A375 (cell line): Measurements from ENCODE around the gene HMG20B. TPM values are rescaled to one million over a fixed set of nuclear protein-coding genes. Genes with fewer than 3 reads are reported as not detected.

Source experiments
- small RNA-seq: library from RNA; depleted of rRNA; stranded (forward); fragments of <200 nt; gene quantifications from one replicate; pipeline ENCODE3, GENCODE V24; 2014
- total RNA-seq: library from RNA; depleted of rRNA; stranded (reverse); fragments of >200 nt; shearing (Covaris generic); gene quantifications from 2 replicates; pipeline ENCODE4 v1.2.3, GENCODE V29; 2014; rRNA removed

The HMG20B gene
- total RNA-seq = 260 and 301 TPM in 2 replicates

DNA sequence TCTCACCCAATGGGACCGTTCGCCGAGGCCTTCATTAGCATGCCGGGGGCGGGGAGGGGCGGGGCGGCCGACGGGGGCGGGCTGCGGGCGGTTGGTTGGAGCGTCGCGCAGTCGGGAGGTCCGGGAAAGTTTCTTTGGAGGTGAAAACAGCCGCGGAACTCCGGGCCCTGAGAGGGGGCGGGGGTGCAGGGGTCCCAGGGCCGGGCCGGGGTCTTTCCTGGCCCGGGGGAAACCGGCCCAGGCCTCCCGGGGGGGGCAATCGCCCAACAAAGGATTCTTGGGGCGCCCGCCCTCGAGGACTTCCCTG lies at the start of gene HMG20B:
Gene HMG20B (plus strand): TSS at position 90 of the 307 bp plus-strand sequence. CDS start 366 bp downstream, outside the sequence.

DNA sequence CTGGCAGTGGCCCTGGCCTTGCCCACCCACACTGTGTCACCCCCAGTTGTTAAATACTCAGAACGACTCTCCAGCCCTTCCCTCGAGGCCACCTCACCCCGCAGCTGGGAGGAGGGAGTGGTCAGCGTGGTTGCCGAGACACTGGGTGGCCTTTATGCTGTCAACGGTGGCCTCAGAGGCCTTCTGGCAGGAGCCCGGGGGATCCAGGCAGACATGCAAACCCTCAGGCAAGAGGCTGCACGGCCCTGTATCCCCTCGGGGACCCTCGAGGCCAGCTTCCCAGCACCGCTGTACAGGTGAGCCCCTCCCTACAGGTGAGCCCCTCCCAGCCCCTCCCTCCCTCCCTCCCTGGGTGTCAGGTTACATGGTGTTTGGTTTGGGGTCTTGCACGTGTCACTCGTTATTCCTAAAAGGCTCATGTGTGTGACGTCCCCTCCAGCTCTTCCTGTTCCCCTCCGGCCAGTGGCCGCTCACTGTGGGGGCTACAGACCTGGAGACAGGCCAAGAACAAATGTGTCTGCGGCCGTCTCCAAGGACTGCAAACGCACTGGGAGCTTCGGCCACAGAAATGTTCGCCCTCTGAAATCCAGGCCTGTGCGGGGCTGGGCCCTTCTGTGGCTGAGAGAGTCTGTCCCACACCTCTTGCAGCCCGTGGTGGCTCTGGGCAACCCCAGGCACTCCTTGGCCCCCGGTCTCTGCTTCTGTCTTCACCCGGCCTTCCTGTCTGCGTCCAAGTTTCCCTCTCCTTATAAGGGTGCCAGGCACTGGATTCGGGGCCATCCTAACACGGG lies 33.6 kb upstream of the HMG20B start, which contains the start of gene TEKTIP1:
Gene TEKTIP1 (plus strand): TSS at position 210 of the 791 bp plus-strand sequence. CDS start 4 bp downstream, at position 214.

DNA sequence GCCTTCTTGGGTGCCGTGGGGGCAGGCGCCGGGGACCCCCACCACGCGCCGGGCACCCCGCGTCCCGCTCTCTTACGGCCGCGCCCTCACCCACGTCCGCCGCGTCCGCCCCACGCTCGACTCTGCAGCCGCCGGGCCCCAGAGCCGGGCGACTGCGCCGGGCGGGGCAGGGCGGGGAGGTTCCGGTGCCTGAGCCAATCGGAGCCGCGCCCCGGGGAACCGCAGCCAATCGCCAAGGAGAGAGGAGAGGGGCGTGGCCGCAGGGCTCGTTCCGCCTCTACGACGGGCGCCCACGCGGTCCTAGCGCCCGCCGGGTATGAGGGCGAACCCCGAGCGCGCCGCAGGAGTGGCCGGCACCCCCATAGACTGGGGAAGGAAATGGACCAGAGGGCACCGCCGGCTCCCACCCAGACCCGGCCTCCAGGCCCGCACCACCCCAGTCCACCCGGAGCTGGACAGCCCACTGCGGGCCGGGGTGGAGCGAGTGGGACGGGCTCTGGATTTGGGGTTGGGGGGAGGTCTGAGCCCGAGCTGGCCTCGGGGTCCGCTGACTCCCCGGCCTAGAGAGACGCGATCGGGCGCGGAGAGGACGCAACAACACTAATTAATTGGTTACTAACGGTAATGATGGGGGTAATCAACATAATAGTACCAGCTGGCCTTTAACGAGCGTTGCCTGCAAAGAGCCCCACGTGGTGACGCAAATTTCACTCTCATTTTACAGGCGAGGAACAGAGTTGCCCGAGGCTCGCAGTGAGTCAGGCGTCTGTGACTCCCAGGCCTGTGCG lies 15.1 kb upstream of the HMG20B start, which contains the start of gene MFSD12:
Gene MFSD12 (minus strand): TSS at position 126 of the 788 bp plus-strand sequence. CDS start 183 bp downstream, outside the sequence.

DNA sequence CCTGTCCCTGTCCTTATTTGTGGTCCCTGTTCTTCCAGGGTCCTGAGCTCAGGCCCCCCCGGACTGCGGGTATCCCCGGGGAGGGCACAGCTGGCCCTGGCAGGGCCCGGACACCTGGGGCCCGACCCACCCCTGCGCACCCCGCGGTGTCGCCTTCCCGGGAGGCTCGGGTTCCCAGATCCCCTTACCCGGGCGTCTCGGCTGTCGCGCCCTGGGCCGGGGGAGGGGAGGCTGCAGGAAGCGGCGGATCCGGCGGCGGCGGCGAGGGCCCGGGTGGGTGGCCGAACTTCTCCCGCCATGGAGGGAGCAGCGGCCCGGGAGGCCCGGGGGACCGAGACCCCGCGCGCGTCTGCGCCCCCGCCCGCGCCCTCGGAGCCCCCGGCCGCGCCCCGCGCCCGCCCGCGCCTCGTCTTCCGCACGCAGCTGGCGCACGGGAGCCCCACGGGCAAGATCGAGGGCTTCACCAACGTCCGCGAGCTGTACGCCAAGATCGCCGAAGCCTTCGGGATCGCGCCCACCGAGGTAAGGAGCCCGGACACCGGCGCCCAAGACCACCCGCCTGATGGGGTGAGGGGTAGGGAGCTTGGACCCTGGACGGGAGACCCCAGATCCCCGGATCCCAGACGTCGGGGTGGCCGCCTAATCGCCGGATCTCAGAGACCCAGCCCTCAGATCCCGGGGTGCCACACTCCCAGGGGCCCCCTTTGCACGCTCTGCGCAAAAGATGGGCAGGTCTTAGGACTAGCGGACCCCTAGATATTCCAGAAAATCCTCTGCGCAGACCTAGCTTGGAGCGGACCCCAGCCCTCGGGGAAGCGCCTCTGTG lies 12.8 kb downstream of the HMG20B start, which contains the start of gene GIPC3:
Gene GIPC3 (plus strand): TSS at position 178 of the 826 bp plus-strand sequence. CDS start 120 bp downstream, at position 298.

DNA sequence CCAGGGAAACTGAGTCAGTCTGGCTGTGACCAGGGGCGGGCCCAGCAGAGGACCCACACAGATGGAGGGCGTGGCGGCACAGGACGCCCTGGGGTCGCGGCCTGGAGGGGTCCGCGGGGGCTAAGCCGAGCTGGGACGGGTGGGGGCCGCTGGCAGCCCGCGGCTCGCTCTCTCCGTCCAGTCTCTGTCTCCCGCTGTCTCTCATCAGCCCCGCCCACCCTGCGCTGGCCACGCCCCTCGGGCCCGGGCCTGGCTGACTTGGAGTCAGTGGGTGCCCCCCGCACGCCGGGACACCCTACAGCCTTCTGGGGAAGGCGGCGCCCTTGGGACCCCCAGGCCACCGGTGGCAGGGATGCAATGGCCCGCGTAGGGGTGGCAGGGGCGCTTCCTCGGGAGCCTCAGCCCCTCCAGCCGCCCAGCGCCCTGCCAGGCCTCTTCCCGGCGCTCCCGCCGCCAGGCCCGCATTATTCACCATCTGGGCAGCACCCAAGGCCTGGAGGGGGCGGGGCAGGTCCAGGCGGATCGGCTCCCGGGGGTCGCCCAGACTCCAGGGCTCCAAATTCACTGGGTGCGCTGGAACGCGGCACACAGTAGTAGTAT lies 34.0 kb downstream of the HMG20B start, which contains the start of gene TBXA2R:
Gene TBXA2R (minus strand): TSS at position 186 of the 600 bp plus-strand sequence. CDS start 6,241 bp downstream, outside the sequence.

DNA sequence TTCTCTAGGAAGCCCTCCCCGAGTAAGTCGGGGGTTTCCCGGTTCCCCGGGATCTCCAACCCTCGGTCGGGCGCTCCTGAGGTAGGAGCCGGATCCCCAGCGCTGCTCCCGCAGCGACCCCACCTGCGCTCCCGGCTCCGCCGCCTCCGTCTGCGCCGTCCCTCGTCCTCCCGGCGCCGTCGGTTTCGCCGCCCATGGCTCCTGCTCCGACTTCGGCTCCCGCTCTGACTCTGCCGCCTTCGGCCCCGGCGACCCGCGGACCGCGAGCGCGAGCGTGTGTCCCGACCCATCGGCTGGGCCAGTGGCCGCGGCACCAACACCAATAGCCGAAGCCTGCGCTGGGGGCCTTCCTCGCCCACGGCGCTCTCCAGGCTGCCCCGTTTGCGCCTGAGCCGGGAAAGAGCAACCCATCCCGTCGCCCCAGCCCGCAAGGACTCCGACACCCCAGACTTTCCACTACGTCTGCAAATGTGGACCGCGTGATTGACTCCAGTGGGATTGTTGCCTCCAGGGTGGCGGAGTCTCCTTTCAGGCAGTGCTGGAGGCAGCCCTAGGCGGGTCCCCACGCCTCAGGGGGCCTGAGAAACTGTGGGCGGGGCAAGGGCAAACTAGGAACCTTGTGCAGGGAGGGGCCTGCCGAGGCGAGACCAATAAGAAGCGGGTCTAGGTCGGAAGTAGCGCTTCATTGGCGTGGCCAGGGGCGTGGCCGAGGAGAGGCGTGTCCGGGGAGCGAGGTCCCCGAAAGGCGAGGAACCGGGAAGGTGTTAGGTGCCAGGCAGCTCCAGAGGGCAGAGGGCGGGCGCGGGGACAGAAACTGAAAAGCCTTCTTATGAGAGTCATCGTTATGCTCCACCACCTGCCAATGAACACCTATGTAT lies 54.0 kb downstream of the HMG20B start, which contains the start of gene CACTIN:
Gene CACTIN (minus strand): TSS at position 318 of the 878 bp plus-strand sequence. CDS start 28 bp downstream, at position 290.

Small RNA genes within 50 kb of the gene (small RNA-seq; reads per million reads assigned to genes)
- not detected for gene AC005786.1

Other genes with a start within 250 kb of the HMG20B start
- 29.2 and 39.6 TPM in 2 replicates for gene NFIC, start 206.4 kb upstream of the HMG20B start, total RNA-seq
- not detected in 2 replicates for gene SMIM24, start 92.4 kb upstream of the HMG20B start, total RNA-seq
- not detected in 2 replicates for gene SMIM44, start 89.5 kb upstream of the HMG20B start, total RNA-seq
- gene DOHH, start 72.3 kb upstream of the HMG20B start, total RNA-seq = 28.7 and 36.4 TPM in 2 replicates
- 37.2 and 41.3 TPM in 2 replicates for gene FZR1, start 66.6 kb upstream of the HMG20B start, total RNA-seq
- not detected in 2 replicates for gene TEKTIP1, start 33.8 kb upstream of the HMG20B start, total RNA-seq
- gene MFSD12, start 15.4 kb upstream of the HMG20B start, total RNA-seq = 346 and 438 TPM in 2 replicates
- gene GIPC3, start 12.5 kb downstream of the HMG20B start, total RNA-seq = not detected in 2 replicates
- gene TBXA2R, start 33.9 kb downstream of the HMG20B start, total RNA-seq = 0.32 and 0.87 TPM in 2 replicates
- 26.7 and 39.1 TPM in 2 replicates for gene CACTIN, start 53.8 kb downstream of the HMG20B start, total RNA-seq
- gene PIP5K1C, start 127.5 kb downstream of the HMG20B start, total RNA-seq = 9.5 and 11.2 TPM in 2 replicates
- gene TJP3, start 135.4 kb downstream of the HMG20B start, total RNA-seq = 0.03 TPM in 1 of 2 replicates, not detected in the other
- 16.6 and 26.4 TPM in 2 replicates for gene APBA3, start 188.7 kb downstream of the HMG20B start, total RNA-seq
- gene MRPL54, start 189.7 kb downstream of the HMG20B start, total RNA-seq = 135 and 152 TPM in 2 replicates
- gene RAX2, start 199.3 kb downstream of the HMG20B start, total RNA-seq = not detected in 2 replicates
- not detected in 2 replicates for gene MATK, start 213.4 kb downstream of the HMG20B start, total RNA-seq